CD4-positive, alpha-beta T cell treated with Interleukin-4 for 4 hours (primary cell): Measurements from ENCODE around the gene LRRC4.

Experiments used
- DNase-seq: peaks from one replicate; pipeline ENCODE4 v3.0.0-alpha.2; 2020

LRRC4 gene

DNA sequence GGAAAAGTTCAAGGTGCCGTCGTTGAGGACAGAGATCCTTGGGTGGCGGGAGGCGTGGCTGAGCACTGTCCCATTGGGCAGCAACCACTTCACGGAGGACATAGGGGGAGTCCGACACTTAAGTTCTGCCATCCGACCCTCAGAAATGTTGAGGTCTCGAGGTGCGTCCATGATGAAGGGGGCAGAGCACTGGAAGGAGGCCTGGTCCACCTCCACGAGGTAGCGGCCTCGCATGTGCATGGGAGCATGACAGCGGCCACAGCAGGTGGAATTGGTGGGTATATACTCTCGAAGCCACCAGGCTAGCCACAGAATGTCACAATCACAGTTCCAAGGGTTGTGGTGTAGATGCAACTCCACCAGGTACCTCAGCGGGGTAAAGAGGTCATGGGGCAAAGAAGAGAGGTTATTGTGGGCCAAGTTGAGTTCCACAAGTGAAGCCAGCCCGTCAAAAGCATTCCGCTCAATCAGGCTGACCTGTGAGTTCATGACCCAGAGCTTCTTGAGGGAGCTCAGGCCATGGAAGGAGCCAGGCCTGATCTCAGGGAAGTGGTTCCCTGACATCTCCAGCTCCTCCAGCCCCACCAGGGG is 1.7 kb downstream of the LRRC4 start:
- DNase-seq, result no peak

DNA sequence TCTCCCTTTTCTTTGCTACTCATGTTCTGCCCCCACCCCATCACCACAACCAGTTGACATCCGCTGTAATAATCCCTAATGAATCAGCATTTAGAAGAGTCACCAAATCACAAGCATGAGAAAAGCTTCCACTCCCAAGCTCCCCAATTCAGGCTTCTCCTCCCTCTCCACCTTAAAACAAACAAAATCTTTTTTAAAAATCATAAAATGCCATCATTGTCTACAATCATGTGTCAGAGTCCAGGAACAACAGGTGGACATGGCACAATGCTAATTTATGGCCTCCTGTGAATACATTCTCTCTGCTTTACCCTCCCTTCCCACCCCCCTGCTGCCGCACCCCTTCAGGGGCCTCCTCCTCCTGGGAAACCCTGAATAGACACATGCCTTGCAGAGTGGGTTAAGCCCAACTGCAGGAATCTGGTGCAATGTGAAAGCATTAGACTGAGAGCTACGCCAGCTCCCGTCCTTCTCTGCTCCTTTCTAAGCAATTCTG is 3.7 kb downstream of the LRRC4 start:
- no peak for DNase-seq

DNA sequence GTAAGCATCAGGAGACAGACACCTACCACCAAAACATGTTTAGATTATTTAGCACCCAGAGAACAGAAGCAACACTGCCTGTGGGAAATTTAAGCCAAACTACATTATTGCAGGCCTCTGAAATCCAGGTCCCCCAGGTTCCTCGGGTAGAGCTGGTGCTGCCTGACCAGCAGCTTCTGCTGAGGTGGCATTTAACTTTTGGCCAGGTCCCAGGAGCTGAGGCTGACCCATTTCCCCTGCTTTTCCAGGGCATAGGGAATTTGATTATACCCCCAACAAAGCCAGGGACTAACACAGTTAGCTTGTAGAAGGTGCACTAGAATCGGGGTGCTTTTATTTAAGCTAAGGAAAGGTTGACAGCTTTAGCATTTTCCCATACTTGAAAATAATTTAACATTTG is 4.7 kb downstream of the LRRC4 start:
- DNase-seq, result no peak

DNA sequence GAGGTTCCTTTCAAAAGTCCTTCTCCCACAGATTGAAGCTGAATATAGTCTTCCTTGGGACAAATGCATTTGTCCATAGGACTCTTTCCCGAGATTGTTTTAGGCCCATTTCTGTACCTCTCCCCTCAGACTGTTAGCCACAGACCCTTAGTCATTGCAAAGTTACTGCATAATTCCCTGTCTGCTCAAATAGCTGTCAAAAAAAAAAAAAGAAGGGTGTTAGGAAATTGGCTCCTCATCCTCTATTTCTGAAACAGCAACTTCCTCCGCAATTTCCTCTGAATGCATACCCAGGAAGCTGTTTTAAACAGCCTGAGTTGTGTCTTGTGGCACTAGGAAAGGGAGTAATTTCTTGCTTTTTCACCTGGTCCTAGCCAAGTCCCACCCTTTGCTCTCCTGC is 5.4 kb downstream of the LRRC4 start:
- no peak for DNase-seq

DNA sequence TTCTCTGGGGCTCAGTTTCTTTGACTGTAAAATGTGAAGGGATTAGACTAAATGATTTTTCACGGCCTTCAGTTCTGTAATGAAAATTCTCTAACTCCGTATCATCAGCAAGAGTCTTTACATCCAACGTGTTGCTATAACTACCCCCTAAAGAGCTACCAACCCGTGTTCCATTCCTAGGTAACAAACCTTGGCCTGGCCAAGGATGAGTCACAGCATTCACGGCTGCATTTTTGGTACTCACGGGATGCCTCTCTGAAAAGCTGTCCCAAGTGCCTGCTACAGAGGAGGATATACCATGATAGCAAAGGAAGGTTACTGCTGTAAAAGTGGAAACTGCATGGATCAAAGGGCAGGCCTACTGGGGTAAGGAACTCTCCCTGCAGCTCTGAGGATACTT is 5.9 kb downstream of the LRRC4 start:
- no peak for DNase-seq

DNA sequence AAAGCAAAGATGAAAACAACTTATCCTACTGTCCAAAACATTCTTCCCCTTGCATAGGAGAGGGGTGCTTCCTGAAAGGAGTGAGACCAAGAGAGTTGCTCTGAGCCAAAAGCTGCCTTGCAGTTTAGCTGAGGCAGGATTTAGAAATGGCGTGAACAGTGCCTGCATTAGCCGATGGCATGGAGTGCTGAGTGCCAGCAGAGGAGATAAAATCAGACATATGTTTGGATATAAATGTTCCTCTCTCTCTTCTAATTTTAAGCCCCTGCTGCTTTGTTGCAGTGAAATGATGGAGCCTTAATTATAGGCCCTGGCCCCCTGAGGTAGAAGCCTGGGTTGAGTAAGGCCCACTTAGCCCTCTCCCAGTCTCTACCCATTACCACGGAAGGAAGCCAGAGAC is 7.1 kb downstream of the LRRC4 start:
- no peak for DNase-seq

DNA sequence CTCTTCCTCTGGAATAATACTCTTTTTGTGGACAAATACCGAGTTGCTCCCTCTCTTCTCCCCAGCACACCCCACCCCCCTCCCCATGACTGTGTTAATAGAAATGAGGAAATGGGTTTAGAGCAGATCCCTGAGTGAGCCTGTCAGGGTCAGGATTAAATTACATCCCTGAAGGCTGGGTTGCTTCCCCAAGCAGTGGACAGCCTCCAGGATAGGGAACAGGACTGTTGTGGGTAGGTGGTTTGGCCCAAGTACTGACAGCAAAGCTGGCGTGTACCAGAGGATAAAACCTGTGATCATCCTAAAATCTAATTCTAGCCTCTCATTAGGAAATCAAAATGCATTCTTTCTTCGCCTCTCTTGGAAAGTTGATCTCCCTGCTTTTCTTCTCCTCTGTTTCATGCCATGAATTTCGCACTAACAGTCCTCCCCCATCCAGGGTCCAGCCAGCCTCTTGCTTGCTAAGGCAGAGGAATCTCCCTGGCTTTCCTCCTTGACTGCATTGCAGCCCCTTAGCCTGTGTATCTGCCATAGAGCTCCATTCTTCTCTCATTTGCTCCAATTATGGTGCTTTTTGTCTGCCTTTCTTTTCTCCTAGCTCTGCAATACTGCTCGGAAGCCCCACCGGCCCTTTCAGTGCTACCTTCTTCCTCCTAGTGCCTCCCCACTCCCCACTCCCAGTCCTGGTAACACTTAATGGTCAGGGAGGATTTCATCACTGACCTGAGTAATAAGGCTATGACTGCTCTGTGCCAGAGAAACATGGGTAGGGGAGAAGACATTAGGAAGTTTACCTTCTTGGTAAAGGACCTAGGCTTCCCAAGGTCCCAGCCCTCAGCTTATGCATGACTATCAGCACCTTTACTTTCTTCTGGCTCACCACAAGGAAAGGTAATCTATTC is 8.4 kb downstream of the LRRC4 start:
- DNase-seq, result no peak

DNA sequence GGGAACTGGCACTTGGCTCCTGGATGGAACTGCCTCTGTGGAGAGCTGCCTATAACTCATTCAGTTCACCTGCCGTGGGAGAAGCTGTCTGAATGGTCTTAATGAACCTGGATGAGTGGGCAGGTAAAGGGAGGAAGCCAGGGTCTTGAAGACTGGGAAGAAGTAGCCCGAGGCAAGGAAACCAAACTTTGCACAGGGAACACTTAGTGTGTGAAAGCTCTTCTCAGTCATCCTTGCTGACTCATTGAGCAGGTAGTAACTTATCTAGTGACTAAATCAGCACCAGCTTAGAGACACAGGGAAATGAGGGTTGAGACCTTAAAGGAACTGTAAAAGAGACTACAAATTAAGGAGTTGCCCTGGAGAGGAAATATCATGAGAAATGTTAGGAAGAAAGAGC is 9.9 kb downstream of the LRRC4 start:
- no peak for DNase-seq

DNA sequence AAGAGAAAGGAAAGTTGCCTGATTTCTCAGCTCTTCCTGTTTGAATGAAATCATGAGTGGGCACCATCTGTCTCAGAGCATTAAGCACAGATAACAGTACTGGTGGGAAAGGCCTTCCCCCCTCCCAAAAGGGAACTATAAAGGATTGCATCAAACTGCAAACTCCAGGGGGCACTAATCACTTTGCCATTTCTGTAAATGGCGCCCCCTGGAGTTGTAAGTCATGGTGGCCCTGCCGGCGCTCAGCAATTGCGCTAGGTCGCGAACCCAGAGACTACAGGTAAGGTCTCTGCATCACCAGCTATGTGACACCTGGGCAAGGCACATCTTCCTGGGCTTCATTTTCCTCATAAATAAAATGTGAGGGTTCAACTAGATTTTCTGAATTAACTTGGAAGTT is 11.1 kb downstream of the LRRC4 start:
- peak; percentile 6 for DNase-seq

DNA sequence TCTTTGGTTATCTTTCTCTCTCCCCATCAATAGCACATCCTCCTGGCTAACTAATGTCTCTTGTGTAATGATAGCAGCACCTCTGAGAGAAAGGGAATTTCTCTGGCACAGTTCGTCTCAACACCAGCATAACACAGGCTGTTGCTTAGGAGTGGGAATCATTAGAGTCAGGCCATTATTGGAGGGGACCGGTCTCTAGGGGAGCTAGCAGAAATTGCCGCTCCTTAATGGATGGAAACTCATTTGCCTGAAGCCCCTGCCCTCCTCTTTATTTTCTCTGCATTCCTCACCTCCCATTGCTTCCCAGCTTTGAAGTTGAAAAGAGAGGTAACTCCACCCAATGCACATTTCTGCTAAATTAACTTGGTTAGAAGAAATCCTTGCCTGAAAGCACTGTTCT is 11.9 kb downstream of the LRRC4 start:
- no peak for DNase-seq

DNA sequence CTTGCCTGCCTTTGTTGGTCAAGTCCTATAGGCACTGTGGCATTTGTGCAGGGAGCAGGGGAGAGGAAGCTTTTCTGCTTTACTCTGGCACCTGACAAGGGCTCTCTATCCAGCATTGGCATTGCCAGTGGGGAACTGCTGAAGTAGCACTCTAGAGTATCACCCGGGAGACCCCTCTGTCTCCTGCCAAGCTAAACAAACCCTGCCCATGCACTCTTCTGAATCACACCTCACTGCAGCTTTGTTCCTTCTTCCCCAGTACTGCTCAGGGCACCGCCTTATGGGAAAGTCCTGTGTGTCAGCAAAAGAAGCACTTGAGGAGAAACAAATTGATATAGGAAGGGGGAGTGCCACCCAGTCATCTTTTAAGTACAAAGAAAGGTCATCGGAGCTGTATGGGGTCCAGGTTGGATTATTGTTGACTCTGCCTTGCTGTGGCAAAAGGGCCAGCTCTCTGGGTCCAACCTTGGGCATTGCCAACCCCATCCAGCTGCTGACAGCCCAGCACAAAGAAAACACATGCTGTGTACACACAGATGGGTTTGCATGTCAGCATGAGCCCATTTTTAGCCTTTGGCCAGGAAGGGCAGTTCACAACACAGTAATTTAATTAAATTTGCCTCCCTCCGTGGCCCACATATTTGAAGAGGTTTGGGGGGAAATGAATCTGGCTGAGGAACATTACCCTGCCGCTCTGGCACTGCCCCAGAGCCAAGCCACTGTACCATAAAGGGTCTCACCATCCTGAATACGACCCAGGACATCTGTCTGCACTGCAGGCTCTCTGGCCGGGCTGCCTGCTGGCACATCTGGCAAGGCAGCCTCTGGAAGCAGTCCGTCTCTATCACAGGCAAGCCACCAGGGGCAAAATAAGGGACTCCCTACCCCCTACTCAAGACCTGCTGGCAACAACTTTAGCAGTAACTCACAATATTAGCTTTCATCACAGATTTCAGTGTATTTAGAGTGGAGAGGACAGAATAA is 13.1 kb downstream of the LRRC4 start:
- DNase-seq, result no peak

DNA sequence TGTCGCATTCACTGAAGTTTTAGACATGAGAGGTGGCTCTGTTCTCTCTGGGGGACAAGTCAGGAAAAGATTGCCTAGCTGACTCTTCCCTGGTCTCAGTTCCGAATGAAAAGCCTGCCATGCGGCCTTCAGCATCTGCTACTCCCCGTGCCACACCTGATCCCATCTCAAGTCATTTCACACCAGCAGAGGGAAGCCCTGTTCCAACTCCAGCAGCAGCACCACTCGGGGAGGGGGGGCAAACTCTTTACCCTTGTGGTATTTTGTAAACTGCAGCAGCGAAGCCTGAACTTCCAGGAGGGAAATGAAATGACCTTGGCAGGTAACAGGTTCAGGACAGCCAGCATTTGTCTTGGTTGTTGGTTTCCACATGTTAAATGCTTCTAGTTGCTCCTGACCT is 13.8 kb downstream of the LRRC4 start:
- no peak for DNase-seq

DNA sequence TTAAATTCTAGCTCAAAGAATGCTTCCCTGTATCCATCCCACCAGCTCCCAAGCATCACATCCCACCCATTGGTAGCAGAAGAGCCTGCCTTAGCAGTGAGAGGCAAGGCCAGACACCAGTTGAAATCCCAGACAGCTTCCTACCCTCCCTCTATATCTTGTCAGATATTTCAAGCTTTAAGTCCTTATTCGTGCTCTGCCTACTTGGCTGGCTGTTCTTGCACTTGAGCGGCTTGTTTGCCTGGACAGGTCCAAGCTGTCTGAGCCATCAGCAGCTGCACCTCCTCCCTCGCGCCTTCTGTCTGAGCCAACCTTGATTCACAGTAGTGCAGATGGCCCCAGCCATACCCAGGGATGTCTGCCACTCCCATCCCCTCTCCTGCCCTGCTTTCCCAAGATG is 16.4 kb downstream of the LRRC4 start:
- no peak for DNase-seq

DNA sequence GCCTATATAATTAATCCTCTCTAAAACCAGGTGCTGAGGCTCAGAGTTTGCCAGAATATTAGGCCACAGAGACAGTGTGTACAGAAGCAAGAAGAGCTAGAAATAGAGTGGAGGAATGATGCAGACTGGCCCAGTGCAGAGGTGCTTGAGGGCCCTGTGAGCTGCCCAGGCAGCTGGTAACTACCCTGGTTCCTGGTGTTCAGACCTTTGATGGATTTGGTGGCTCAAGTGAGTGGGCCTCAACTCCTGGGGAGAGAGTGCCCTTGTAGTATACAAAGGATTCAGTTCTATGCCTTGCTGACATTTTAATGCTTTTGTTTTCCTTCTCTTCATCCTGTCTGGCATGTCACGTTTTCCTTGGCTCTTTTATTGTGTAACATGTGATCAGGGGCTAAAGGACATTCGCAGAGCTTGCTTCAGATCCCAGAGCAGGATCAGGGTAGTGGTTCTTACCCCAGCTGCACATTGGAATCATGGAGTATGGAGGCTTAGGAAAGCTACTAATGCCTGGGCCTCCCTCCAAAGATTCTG is 20.0 kb downstream of the LRRC4 start:
- no peak for DNase-seq

DNA sequence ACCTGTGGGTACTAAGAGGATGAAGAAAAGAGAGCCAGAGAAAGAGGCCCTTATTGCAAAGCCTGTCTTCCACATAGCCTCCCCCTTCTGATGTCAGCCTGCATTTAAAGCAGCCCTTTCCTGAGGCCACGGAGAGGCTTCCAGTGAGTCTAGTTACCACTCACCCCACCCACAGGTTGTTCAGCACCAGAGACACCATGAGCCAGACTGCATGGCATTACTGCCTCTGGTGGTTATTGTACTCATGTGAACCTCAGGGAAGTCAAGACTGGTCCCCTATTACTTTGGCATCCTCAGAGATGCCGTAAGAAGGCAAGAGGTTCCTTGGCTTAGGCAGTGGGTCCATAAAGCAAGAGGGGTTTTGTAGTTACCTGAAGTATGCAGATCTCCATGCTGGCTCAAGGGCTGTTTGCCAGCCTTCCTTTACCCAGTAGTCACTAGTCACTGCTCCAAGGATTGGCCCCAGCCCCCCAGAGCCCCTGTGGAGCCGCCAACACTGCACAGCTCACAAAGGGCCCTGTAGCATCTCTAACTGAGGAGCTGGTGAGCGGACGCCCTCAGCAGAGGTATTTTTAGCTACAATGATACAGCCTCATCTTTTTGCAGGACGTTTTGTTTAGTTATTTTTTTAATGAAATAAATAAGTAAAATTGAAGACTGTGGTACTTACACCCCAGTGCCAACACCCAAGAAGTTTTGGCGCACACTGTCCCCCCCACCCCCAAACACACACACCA is 20.7 kb downstream of the LRRC4 start:
- DNase-seq, result no peak

DNA sequence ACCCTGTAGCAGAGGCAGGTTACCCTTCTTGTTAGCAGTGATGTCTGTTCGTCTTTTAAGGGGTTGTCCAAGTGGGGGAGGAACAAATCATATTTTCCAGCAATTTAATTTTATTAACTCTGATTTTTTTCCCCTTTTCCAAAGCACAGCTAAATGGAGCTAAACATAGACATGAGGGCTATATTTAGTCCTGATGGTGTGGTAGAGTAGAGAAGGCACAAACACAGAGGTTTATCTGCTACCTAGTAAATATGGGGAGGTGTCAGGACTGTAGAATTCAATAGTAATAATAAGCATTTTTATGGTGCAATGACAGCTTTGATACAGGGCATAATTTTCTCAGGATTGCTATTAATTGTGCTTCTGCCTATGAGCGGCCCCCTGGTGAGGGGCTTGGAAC is 22.5 kb downstream of the LRRC4 start:
- DNase-seq, result no peak

DNA sequence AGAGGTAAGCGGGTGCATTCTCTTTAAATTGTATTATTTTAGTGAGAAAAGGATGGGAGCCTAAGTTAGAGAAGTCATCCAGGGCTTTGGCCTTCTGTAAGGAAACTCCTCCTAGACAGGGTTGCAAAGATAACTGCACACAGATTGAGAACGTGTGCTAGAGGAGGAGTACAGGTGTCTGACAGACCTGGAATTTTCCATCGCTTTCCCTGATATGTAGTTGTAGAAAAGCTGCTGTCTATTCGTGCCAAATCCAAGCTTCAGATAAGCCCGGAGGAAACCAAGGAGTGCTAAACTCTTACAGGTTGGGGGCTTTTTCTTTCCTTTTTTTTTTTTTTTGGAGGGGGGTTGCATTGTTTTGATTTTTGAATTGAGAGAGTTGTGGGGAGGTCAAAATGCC is 23.1 kb downstream of the LRRC4 start:
- no peak for DNase-seq

DNA sequence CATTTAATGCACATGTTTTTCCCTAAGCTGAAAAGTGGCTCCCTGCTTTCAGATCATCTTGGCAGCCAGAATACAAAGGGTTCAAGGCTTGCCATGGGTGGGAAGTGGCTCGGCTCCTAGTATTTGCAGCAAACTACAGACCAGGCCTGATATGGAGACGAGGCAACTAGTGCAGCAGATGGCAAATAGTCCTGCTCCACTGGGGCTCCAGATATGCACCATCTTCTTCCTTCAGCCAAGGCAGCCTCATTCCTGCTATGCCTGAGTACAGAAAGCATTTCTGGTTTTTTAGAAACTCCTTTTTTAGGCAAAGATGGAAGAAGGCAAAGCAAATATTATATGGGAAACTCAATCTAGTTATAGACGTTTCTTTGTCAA is 23.9 kb downstream of the LRRC4 start:
- DNase-seq, result no peak

DNA sequence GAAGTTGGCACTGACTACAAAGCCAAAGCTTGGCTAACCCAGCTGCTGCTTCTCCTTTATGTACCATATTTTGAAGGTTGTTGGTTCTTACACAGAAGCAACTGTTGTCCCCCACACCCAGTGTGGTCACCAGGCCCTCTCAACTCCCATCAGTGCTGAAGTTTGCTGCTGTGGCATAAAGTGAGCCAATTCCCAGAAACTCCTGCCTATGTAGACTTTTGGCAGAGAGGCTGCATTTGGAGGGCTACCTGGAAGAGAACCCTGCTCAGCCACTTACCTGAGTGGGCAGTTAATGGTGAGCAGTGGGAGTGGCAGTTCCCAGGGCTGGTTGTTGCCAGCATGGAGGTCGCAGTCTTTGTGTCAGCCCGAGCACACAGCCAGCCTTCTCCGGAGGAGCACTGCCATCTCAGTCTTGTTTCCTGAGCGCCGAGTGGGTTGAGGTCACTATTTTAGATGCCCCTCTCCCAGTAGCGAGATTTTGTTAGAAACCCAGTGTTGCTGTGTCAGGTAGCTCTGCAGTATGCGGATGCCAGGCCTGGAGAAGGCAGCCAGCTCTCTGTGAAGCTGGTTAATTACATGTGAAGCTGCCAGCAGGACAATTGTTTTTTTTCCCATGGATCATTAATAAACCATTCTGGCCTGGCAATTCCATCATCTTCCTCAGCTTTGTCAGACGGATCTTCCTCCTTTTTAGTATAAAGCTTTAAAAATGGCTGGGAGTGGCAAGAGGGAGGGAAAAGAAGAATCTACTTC is 24.5 kb downstream of the LRRC4 start:
- no peak for DNase-seq

DNA sequence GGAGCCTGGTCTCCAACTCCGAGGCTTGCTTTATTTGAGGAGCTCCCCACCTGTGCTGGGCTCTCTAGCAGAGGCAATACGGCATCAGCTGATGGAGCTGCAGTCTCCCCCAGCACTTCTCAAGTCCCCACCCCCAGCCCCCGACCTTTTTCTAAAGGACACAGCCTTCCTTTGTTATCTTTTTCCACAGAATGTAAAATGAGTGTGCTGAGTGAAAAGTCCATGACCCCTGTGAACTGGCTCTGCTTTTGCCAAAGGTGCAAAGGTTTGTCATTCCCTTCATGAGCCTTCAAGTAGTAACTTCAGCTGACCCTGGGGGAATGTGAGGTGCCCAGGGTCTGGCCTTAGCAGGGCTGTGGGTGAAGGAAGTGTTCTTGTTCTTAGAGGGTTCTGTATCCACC is 25.5 kb downstream of the LRRC4 start:
- no peak for DNase-seq

DNA sequence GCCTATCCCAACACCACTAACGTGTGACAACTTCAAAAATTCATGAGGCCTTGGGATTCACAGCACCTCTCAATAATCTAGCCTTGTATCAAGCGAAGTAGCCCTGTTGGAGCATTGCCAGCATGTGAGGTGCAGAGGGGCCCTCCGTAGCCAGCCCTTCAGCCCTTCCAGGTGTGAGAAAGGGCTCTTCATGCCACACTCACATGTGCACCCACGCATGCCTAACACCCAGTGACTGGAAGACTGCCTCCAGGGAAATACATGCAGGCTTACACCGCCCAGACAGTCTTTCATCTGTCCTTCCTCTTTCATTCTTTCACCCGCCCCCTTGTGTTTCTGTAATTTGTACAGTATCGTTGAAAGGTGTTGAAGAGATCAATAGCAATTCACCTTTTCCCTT is 26.1 kb downstream of the LRRC4 start:
- DNase-seq, result no peak

DNA sequence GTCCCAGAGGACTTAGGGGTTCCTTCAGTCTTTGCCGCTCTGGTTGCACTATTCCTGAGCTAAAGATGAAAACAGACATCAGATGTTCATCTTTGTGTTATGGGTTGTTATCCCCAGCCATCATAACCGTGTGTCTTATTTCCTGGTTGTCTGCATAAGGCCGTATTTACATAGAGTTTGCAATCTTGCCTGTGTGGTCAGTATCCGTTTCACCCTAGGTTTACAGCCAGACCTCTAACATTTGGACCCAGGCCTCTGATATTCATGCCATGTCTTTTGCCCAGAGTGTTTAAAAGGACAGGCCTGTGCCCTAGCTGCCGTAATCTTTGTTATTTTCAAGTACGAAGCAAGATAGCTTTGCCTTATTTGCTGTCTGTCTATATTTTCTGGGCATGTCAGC is 26.6 kb downstream of the LRRC4 start:
- DNase-seq, result no peak
